GM19452 (cell line): Measurements from ENCODE around the gene SPHK2.
"Not testable (repeated sequence)": the region's sequence is repeated elsewhere in the genome, so short reads cannot be mapped to it uniquely, and the experiment has no call there.

ENCODE experiments used
- ATAC-seq: cut with Tn5 transposase; IDR thresholded peaks from one replicate; pipeline ENCODE4 v1.9.1; 2021; ENCODE audit not compliant: unreplicated experiment

The SPHK2 gene

GRCh38 chr19:48618916-48619691, at the start of gene SPHK2, which contains the start of gene RPL18:
Gene SPHK2, plus strand, starts transcription at chr19:48619506. Its CDS starts 1,009 bp downstream, at chr19:48620515.
Gene RPL18, minus strand, starts transcription at chr19:48619178. Its CDS starts 35 bp downstream, at chr19:48619143.
- peak; percentile 86 for ATAC-seq

- no peak for ATAC-seq
Measured at GRCh38 chr19:48569814-48570213, 49.5 kb upstream of the SPHK2 start.

GRCh38 chr19:48571378-48572162, 47.7 kb upstream of the SPHK2 start:
- ATAC-seq = no peak

- ATAC-seq = no peak
Measured at GRCh38 chr19:48573163-48573505, 46.2 kb upstream of the SPHK2 start.

- no peak for ATAC-seq
Measured at GRCh38 chr19:48575931-48576622, 43.2 kb upstream of the SPHK2 start.

- not testable (repeated sequence) for ATAC-seq
Measured at GRCh38 chr19:48577908-48578307, 41.4 kb upstream of the SPHK2 start.

GRCh38 chr19:48578891-48579290, 40.4 kb upstream of the SPHK2 start:
- ATAC-seq = no peak

- no peak for ATAC-seq
Measured at GRCh38 chr19:48582168-48582567, 37.1 kb upstream of the SPHK2 start.

GRCh38 chr19:48587387-48587786, 31.9 kb upstream of the SPHK2 start:
- ATAC-seq = no peak

GRCh38 chr19:48588670-48589401, 30.5 kb upstream of the SPHK2 start:
- no peak for ATAC-seq

- ATAC-seq = no peak
Measured at GRCh38 chr19:48591021-48591420, 28.3 kb upstream of the SPHK2 start.

GRCh38 chr19:48595171-48595570, 24.1 kb upstream of the SPHK2 start:
- no peak for ATAC-seq

GRCh38 chr19:48595833-48596232, 23.5 kb upstream of the SPHK2 start:
- no peak for ATAC-seq

- no peak for ATAC-seq
Measured at GRCh38 chr19:48596237-48596636, 23.1 kb upstream of the SPHK2 start.

- ATAC-seq = no peak
Measured at GRCh38 chr19:48596679-48597465, 22.4 kb upstream of the SPHK2 start.

- ATAC-seq = no peak
Measured at GRCh38 chr19:48598996-48599700, 20.2 kb upstream of the SPHK2 start.

GRCh38 chr19:48600679-48601417, 18.5 kb upstream of the SPHK2 start:
- ATAC-seq = no peak

- no peak for ATAC-seq
Measured at GRCh38 chr19:48603001-48603400, 16.3 kb upstream of the SPHK2 start.

GRCh38 chr19:48603449-48603848, 15.9 kb upstream of the SPHK2 start:
- ATAC-seq = no peak
